WTC11 (cell line): ENCODE results near the gene INO80E. TPM values are rescaled to one million over a fixed set of nuclear protein-coding genes. Genes with fewer than 3 reads are reported as not detected.

Source experiments
- ATAC-seq: fragments of 200-7000 bp; cut with Tn5 transposase; 2 replicates; pipeline ENCODE4 v1.10.0; 2021; ENCODE audit warnings: mild to moderate bottlenecking, moderate library complexity
- CTCF ChIA-PET: fragments of 300-600 bp; sonication (Branson Sonifier 250); formaldehyde crosslinking; loops from one replicate; lab custom pipeline; 2021; ENCODE audit warnings: antibody characterized with exemption; lab: Charles Lee
- POLR2A ChIA-PET: fragments of 350-600 bp; sonication (Branson Sonifier 250); formaldehyde crosslinking; loops from one replicate; lab custom pipeline; 2021; ENCODE audit warnings: antibody characterized with exemption; lab: Charles Lee
- DNase-seq: peaks from one replicate; pipeline ENCODE4 v3.0.0; 2021; ENCODE audit warnings: low spot score
- H3K27ac Mint-ChIP-seq: 2 replicates; pipeline ENCODE4 v1.8.0; 2021; ENCODE audit warnings: mixed read lengths
- H3K27me3 Mint-ChIP-seq: 2 replicates; pipeline ENCODE4 v1.8.0; 2021; ENCODE audit warnings: low read depth, mild to moderate bottlenecking, moderate library complexity, mixed read lengths
- H3K36me3 Mint-ChIP-seq: 2 replicates; pipeline ENCODE4 v1.8.0; 2021; ENCODE audit warnings: mixed read lengths
- H3K4me1 Mint-ChIP-seq: 2 replicates; pipeline ENCODE4 v1.8.0; 2022; ENCODE audit warnings: mixed read lengths
- H3K4me3 Mint-ChIP-seq: 2 replicates; pipeline ENCODE4 v1.8.0; 2021; ENCODE audit warnings: mild to moderate bottlenecking, moderate library complexity, mixed read lengths
- H3K9me3 Mint-ChIP-seq: 2 replicates; pipeline ENCODE4 v1.8.0; 2021; ENCODE audit warnings: mixed read lengths
- HMGA2 ChIP-seq: fragments of 250-450 bp; sonication (Bioruptor Pico); IDR thresholded peaks from 2 replicates; pipeline ENCODE4 v1.4.0; 2021; ENCODE audit warnings: mild to moderate bottlenecking, moderate library complexity
- SMAD4 ChIP-seq: sonication (generic); formaldehyde crosslinking; IDR thresholded peaks from 2 replicates; pipeline ENCODE4 v1.8.0; 2022; ENCODE audit warnings: mild to moderate bottlenecking, missing genetic modification reagents
- ZNF219 ChIP-seq: sonication (generic); formaldehyde crosslinking; IDR thresholded peaks from 2 replicates; pipeline ENCODE4 v1.8.0; 2023; ENCODE audit warnings: missing genetic modification reagents, mild to moderate bottlenecking, borderline replicate concordance
- total RNA-seq: library from RNA; stranded (reverse); gene quantifications from 3 replicates; pipeline ENCODE4 v1.2.3, GENCODE V29; 2021
- TF ChIP-seq, protein P1 (sequence below): sonication (generic); formaldehyde crosslinking; IDR thresholded peaks from 2 replicates; pipeline ENCODE4 v1.8.1; 2023; ENCODE audit warnings: mild to moderate bottlenecking, missing genetic modification reagents, borderline replicate concordance
- TF ChIP-seq, protein P2 (sequence below): sonication (generic); formaldehyde crosslinking; IDR thresholded peaks from 2 replicates; pipeline ENCODE4 v1.8.0; 2022; ENCODE audit warnings: missing genetic modification reagents
- TF ChIP-seq, protein P3 (sequence below): sonication (generic); formaldehyde crosslinking; IDR thresholded peaks from 2 replicates; pipeline ENCODE4 v1.8.1; 2022; ENCODE audit warnings: low read depth, missing genetic modification reagents, borderline replicate concordance
- TF ChIP-seq, protein P4 (sequence below): sonication (generic); formaldehyde crosslinking; IDR thresholded peaks from 2 replicates; pipeline ENCODE4 v1.8.1; 2023; ENCODE audit warnings: mild to moderate bottlenecking, missing genetic modification reagents
- TF ChIP-seq, protein P5 (sequence below): sonication (generic); formaldehyde crosslinking; IDR thresholded peaks from 2 replicates; pipeline ENCODE4 v1.8.0; 2022; ENCODE audit warnings: mild to moderate bottlenecking, missing genetic modification reagents
- TF ChIP-seq, protein P6 (sequence below): fragments of 250-450 bp; sonication (Bioruptor Pico); IDR thresholded peaks from 2 replicates; pipeline ENCODE4 v1.9.0; 2021; ENCODE audit warnings: mild to moderate bottlenecking, borderline replicate concordance
- TF ChIP-seq, protein P7 (sequence below): fragments of 250-450 bp; sonication (Bioruptor Pico); IDR thresholded peaks from 2 replicates; pipeline ENCODE4 v1.9.0; 2021; ENCODE audit warnings: mild to moderate bottlenecking

Gene INO80E
- total RNA-seq, 1 experiment from 2014 or later: 101 TPM

DNA sequence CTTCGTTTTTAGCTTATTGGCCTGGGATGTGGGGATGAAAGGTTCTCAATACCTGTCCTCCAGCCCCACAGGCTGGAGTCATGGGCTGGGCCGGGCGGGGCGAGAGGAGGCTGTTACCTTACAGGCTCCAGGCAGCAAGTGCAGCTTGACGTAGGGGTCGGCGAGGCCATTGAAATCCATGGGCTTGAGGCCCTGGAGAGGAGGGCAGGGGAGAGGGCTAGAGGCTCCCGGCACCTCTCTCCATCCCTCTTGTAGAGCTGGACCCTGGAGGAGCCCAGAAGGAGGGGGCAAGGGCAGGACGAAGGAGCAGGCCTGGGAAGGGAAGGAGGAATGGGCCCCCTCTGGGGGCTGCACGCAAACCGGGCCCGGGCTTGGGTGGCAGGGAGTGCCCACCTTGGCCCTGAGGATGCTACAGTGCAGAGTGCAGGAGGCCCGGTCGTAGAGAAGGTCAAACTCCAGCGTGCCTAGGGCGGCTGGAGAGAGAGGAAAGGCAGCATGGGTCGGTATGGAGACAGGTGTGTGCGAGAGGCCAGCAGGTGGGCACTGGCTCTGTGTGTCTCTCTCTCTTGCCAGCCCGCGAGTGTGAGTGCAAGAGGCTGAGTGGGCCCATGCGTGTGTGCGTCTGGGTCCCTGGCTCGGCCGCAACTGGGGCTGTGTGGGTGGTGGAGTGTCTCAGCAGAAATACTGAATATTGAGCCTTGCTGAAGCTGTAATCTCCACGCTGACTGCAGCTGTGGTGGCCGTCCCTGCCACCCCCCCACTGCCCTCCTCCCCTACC lies 13.2 kb downstream of the INO80E start:
- Mint-ChIP-seq H3K27me3 (peaks cover 26% of the 10 kb centered on the region), H3K27ac (no peak overlapping the region), H3K4me3 (peak overlapping the region; percentile 78), H3K36me3 (no peaks in the 10 kb centered on the region), H3K9me3 (no peaks in the 10 kb centered on the region), H3K4me1 (peaks cover 17% of the 10 kb centered on the region)
- ChIA-PET POLR2A (interaction anchor here (1.1 kb wide), 2 partner anchors 8 to 46 kb away, joined by 4 to 5 read pairs; no protein-coding TSS in a partner anchor), CTCF (interaction anchor here (0.5 to 4.2 kb wide), 7 partner anchors 8 to 161 kb away, joined by 3 to 29 read pairs (median 3); partner anchors contain the start of genes TBX6 and TLCD3B)
- ATAC-seq: no peak
- no peak for DNase-seq
- TF ChIP-seq, protein P1, sequence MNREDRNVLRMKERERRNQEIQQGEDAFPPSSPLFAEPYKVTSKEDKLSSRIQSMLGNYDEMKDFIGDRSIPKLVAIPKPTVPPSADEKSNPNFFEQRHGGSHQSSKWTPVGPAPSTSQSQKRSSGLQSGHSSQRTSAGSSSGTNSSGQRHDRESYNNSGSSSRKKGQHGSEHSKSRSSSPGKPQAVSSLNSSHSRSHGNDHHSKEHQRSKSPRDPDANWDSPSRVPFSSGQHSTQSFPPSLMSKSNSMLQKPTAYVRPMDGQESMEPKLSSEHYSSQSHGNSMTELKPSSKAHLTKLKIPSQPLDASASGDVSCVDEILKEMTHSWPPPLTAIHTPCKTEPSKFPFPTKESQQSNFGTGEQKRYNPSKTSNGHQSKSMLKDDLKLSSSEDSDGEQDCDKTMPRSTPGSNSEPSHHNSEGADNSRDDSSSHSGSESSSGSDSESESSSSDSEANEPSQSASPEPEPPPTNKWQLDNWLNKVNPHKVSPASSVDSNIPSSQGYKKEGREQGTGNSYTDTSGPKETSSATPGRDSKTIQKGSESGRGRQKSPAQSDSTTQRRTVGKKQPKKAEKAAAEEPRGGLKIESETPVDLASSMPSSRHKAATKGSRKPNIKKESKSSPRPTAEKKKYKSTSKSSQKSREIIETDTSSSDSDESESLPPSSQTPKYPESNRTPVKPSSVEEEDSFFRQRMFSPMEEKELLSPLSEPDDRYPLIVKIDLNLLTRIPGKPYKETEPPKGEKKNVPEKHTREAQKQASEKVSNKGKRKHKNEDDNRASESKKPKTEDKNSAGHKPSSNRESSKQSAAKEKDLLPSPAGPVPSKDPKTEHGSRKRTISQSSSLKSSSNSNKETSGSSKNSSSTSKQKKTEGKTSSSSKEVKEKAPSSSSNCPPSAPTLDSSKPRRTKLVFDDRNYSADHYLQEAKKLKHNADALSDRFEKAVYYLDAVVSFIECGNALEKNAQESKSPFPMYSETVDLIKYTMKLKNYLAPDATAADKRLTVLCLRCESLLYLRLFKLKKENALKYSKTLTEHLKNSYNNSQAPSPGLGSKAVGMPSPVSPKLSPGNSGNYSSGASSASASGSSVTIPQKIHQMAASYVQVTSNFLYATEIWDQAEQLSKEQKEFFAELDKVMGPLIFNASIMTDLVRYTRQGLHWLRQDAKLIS (CRISPR knock-in tag): no peak
- no peak for TF ChIP-seq ZNF219 (CRISPR knock-in tag)
- TF ChIP-seq, protein P2, sequence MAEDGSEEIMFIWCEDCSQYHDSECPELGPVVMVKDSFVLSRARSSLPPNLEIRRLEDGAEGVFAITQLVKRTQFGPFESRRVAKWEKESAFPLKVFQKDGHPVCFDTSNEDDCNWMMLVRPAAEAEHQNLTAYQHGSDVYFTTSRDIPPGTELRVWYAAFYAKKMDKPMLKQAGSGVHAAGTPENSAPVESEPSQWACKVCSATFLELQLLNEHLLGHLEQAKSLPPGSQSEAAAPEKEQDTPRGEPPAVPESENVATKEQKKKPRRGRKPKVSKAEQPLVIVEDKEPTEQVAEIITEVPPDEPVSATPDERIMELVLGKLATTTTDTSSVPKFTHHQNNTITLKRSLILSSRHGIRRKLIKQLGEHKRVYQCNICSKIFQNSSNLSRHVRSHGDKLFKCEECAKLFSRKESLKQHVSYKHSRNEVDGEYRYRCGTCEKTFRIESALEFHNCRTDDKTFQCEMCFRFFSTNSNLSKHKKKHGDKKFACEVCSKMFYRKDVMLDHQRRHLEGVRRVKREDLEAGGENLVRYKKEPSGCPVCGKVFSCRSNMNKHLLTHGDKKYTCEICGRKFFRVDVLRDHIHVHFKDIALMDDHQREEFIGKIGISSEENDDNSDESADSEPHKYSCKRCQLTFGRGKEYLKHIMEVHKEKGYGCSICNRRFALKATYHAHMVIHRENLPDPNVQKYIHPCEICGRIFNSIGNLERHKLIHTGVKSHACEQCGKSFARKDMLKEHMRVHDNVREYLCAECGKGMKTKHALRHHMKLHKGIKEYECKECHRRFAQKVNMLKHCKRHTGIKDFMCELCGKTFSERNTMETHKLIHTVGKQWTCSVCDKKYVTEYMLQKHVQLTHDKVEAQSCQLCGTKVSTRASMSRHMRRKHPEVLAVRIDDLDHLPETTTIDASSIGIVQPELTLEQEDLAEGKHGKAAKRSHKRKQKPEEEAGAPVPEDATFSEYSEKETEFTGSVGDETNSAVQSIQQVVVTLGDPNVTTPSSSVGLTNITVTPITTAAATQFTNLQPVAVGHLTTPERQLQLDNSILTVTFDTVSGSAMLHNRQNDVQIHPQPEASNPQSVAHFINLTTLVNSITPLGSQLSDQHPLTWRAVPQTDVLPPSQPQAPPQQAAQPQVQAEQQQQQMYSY (CRISPR knock-in tag): no peak
- TF ChIP-seq, protein P3, sequence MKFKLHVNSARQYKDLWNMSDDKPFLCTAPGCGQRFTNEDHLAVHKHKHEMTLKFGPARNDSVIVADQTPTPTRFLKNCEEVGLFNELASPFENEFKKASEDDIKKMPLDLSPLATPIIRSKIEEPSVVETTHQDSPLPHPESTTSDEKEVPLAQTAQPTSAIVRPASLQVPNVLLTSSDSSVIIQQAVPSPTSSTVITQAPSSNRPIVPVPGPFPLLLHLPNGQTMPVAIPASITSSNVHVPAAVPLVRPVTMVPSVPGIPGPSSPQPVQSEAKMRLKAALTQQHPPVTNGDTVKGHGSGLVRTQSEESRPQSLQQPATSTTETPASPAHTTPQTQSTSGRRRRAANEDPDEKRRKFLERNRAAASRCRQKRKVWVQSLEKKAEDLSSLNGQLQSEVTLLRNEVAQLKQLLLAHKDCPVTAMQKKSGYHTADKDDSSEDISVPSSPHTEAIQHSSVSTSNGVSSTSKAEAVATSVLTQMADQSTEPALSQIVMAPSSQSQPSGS (CRISPR knock-in tag): no peak
- TF ChIP-seq, protein P4, sequence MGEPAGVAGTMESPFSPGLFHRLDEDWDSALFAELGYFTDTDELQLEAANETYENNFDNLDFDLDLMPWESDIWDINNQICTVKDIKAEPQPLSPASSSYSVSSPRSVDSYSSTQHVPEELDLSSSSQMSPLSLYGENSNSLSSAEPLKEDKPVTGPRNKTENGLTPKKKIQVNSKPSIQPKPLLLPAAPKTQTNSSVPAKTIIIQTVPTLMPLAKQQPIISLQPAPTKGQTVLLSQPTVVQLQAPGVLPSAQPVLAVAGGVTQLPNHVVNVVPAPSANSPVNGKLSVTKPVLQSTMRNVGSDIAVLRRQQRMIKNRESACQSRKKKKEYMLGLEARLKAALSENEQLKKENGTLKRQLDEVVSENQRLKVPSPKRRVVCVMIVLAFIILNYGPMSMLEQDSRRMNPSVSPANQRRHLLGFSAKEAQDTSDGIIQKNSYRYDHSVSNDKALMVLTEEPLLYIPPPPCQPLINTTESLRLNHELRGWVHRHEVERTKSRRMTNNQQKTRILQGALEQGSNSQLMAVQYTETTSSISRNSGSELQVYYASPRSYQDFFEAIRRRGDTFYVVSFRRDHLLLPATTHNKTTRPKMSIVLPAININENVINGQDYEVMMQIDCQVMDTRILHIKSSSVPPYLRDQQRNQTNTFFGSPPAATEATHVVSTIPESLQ (CRISPR knock-in tag): no peak
- TF ChIP-seq HMGA2: no peak

DNA sequence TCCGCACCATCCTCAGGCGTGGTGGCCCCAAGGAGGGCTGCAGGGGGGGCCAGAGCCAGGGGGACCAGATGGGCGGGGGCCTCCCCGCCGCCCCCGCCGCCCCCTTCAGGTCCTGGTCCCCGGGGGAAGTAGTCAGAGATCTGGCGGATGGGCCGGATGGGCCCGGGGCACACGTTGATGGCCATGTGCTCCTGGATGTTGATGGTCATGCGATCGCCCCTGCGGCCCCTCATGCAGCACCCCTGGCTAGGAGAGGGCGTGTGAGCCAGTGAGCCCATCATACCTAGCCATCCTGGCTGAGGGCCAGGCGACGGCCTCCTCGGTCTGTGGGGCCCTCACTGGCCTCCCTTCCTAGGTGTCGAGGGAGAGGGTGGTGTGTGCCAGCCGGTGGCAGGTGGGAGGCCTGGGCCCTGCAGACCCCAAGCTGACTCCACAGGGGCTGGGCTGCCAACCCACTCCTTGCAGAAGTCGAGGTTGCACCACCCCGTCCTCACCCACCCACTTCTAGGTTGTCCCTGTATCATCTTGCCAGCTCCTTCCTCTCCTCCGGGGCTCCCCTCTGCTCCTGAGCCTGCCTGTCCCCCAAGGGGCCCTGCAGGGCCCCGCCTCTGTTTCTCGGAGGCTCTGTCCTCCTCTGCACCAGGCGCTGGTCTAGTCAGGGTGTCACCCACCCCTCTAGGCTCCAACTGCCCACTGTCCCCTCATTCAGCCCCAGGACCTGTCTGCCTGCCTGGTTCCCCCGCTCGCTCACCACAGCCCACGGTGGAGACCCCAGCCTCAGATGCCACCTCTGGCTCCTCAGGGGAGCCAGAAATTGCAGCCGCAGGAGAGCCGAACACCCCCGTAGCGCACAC lies 14.2 kb downstream of the INO80E start:
- CTCF ChIA-PET: interaction anchor here (0.6 to 4.2 kb wide), 7 partner anchors 9 to 162 kb away, joined by 3 to 29 read pairs (median 3); partner anchors contain the start of genes CDIPT and TLCD3B
- no peak overlapping the region for H3K27ac Mint-ChIP-seq
- TF ChIP-seq, protein P5, sequence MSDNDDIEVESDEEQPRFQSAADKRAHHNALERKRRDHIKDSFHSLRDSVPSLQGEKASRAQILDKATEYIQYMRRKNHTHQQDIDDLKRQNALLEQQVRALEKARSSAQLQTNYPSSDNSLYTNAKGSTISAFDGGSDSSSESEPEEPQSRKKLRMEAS (CRISPR knock-in tag): peak; percentile 60
- TF ChIP-seq, protein P6, sequence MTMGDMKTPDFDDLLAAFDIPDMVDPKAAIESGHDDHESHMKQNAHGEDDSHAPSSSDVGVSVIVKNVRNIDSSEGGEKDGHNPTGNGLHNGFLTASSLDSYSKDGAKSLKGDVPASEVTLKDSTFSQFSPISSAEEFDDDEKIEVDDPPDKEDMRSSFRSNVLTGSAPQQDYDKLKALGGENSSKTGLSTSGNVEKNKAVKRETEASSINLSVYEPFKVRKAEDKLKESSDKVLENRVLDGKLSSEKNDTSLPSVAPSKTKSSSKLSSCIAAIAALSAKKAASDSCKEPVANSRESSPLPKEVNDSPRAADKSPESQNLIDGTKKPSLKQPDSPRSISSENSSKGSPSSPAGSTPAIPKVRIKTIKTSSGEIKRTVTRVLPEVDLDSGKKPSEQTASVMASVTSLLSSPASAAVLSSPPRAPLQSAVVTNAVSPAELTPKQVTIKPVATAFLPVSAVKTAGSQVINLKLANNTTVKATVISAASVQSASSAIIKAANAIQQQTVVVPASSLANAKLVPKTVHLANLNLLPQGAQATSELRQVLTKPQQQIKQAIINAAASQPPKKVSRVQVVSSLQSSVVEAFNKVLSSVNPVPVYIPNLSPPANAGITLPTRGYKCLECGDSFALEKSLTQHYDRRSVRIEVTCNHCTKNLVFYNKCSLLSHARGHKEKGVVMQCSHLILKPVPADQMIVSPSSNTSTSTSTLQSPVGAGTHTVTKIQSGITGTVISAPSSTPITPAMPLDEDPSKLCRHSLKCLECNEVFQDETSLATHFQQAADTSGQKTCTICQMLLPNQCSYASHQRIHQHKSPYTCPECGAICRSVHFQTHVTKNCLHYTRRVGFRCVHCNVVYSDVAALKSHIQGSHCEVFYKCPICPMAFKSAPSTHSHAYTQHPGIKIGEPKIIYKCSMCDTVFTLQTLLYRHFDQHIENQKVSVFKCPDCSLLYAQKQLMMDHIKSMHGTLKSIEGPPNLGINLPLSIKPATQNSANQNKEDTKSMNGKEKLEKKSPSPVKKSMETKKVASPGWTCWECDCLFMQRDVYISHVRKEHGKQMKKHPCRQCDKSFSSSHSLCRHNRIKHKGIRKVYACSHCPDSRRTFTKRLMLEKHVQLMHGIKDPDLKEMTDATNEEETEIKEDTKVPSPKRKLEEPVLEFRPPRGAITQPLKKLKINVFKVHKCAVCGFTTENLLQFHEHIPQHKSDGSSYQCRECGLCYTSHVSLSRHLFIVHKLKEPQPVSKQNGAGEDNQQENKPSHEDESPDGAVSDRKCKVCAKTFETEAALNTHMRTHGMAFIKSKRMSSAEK (CRISPR knock-in tag): no peak
- no peak for TF ChIP-seq HMGA2
- TF ChIP-seq SMAD4 (CRISPR knock-in tag): 0 out of 2 replicates have a peak, but pooled peaks have one; percentile 31
- TF ChIP-seq, protein P7, sequence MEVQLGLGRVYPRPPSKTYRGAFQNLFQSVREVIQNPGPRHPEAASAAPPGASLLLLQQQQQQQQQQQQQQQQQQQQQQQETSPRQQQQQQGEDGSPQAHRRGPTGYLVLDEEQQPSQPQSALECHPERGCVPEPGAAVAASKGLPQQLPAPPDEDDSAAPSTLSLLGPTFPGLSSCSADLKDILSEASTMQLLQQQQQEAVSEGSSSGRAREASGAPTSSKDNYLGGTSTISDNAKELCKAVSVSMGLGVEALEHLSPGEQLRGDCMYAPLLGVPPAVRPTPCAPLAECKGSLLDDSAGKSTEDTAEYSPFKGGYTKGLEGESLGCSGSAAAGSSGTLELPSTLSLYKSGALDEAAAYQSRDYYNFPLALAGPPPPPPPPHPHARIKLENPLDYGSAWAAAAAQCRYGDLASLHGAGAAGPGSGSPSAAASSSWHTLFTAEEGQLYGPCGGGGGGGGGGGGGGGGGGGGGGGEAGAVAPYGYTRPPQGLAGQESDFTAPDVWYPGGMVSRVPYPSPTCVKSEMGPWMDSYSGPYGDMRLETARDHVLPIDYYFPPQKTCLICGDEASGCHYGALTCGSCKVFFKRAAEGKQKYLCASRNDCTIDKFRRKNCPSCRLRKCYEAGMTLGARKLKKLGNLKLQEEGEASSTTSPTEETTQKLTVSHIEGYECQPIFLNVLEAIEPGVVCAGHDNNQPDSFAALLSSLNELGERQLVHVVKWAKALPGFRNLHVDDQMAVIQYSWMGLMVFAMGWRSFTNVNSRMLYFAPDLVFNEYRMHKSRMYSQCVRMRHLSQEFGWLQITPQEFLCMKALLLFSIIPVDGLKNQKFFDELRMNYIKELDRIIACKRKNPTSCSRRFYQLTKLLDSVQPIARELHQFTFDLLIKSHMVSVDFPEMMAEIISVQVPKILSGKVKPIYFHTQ (CRISPR knock-in tag): no peak
- TF ChIP-seq, all 79 proteins: peak for 2
- peaks cover 26% of the 10 kb centered on the region for H3K27me3 Mint-ChIP-seq
- no peaks in the 10 kb centered on the region for H3K9me3 Mint-ChIP-seq
- ATAC-seq (0 out of 2 replicates have a peak, but pooled peaks have one; percentile 2), DNase-seq (no peak)
- peaks cover 17% of the 10 kb centered on the region for H3K4me1 Mint-ChIP-seq
- peak overlapping the region; percentile 78 for H3K4me3 Mint-ChIP-seq
- H3K36me3 Mint-ChIP-seq: no peaks in the 10 kb centered on the region
- POLR2A ChIA-PET: interaction anchor here (0.6 to 1.4 kb wide), 3 partner anchors 15 to 201 kb away, joined by 3 to 8 read pairs (median 4); no protein-coding TSS in a partner anchor
